ENCODE data around the gene MYO5B. TPM values are rescaled to one million over a fixed set of nuclear protein-coding genes. Genes with fewer than 3 reads are reported as not detected.
A peak's percentile ranks its signal among the peaks of the same experiment; 100 is the strongest.

MYO5B gene
- polyA plus RNA-seq, 4 donors = 6.2 to 30.2 (median 28.3) TPM

GRCh38 chr18:49863769-49864621, 331.0 kb downstream of the MYO5B start:
- no peak for DNase-seq (ENCODE audit: low read depth in 4 of 4, low spot score in 3 of 4)

- DNase-seq (ENCODE audit: low read depth in 4 of 4, low spot score in 3 of 4) = no peak
Measured at GRCh38 chr18:49862656-49863385, 332.1 kb downstream of the MYO5B start.

GRCh38 chr18:49861659-49862058, 333.3 kb downstream of the MYO5B start:
- no peak for DNase-seq (ENCODE audit: low read depth in 4 of 4, low spot score in 3 of 4)

- no peak for DNase-seq (ENCODE audit: low read depth in 4 of 4, low spot score in 3 of 4)
Measured at GRCh38 chr18:49859725-49860124, 335.2 kb downstream of the MYO5B start.

- no peak for DNase-seq (ENCODE audit: low read depth in 4 of 4, low spot score in 3 of 4)
Measured at GRCh38 chr18:49859021-49859359, 336.0 kb downstream of the MYO5B start.

GRCh38 chr18:49858309-49859020, 336.5 kb downstream of the MYO5B start:
- peak; percentile 43 to 69 (median 60) for DNase-seq (ENCODE audit: low read depth in 4 of 4, low spot score in 3 of 4)

- no peak for DNase-seq (ENCODE audit: low read depth in 4 of 4, low spot score in 3 of 4)
Measured at GRCh38 chr18:49857708-49858107, 337.2 kb downstream of the MYO5B start.

GRCh38 chr18:49856496-49856895, 338.5 kb downstream of the MYO5B start:
- no peak for DNase-seq (ENCODE audit: low read depth in 4 of 4, low spot score in 3 of 4)

- no peak for DNase-seq (ENCODE audit: low read depth in 4 of 4, low spot score in 3 of 4)
Measured at GRCh38 chr18:49855711-49856415, 339.1 kb downstream of the MYO5B start.

- no peak for DNase-seq (ENCODE audit: low read depth in 4 of 4, low spot score in 3 of 4)
Measured at GRCh38 chr18:49854681-49855080, 340.3 kb downstream of the MYO5B start.

GRCh38 chr18:49853436-49853835, 341.5 kb downstream of the MYO5B start:
- DNase-seq (ENCODE audit: low read depth in 4 of 4, low spot score in 3 of 4) = no peak

- DNase-seq (ENCODE audit: low read depth in 4 of 4, low spot score in 3 of 4) = no peak
Measured at GRCh38 chr18:49853011-49853410, 341.9 kb downstream of the MYO5B start.

- no peak for DNase-seq (ENCODE audit: low read depth in 4 of 4, low spot score in 3 of 4)
Measured at GRCh38 chr18:49851624-49852023, 343.3 kb downstream of the MYO5B start.

- DNase-seq (ENCODE audit: low read depth in 4 of 4, low spot score in 3 of 4) = no peak
Measured at GRCh38 chr18:49850636-49851035, 344.3 kb downstream of the MYO5B start.

- peak in 2 of 4 donors; percentile 25 to 27 for DNase-seq (ENCODE audit: low read depth in 4 of 4, low spot score in 3 of 4)
Measured at GRCh38 chr18:49849331-49850217, 345.4 kb downstream of the MYO5B start.

GRCh38 chr18:49848115-49848514, 346.8 kb downstream of the MYO5B start:
- DNase-seq (ENCODE audit: low read depth in 4 of 4, low spot score in 3 of 4) = no peak

- DNase-seq (ENCODE audit: low read depth in 4 of 4, low spot score in 3 of 4) = no peak
Measured at GRCh38 chr18:49847524-49847923, 347.4 kb downstream of the MYO5B start.

GRCh38 chr18:49846718-49847470, 348.1 kb downstream of the MYO5B start:
- no peak for DNase-seq (ENCODE audit: low read depth in 4 of 4, low spot score in 3 of 4)

- DNase-seq (ENCODE audit: low read depth in 4 of 4, low spot score in 3 of 4) = no peak
Measured at GRCh38 chr18:49846361-49846662, 348.6 kb downstream of the MYO5B start.

Data from left renal pelvis (tissue), 4 donors.